Activated B cell treated with CpG ODN at 0.5 μM for 24 hours (primary cell): ENCODE data around the gene CBFA2T3. TPM values are rescaled to one million over a fixed set of nuclear protein-coding genes. Genes with fewer than 3 reads are reported as not detected.

Source experiments
- ATAC-seq: fragments of 200-7000 bp; cut with Tn5 transposase; one replicate; pipeline ENCODE4 v1.10.0; 2021; ENCODE audit warnings: low read depth, mild to moderate bottlenecking, moderate library complexity
- CTCF ChIA-PET: fragments of 350-600 bp; sonication (Branson Sonifier 250); formaldehyde crosslinking; loops from one replicate; lab custom pipeline; 2021; ENCODE audit warnings: antibody characterized with exemption; lab: Charles Lee
- POLR2A ChIA-PET: fragments of 350-600 bp; sonication (Branson Sonifier 250); formaldehyde crosslinking; loops from one replicate; lab custom pipeline; 2021; ENCODE audit warnings: antibody characterized with exemption; lab: Charles Lee
- DNase-seq: peaks from one replicate; pipeline ENCODE4 v3.0.0; 2022
- H3K27ac Mint-ChIP-seq: one replicate; pipeline ENCODE4 v1.8.0; 2020; ENCODE audit warnings: mixed read lengths
- H3K27me3 Mint-ChIP-seq: one replicate; pipeline ENCODE4 v1.8.0; 2021; ENCODE audit warnings: mixed read lengths
- H3K36me3 Mint-ChIP-seq: one replicate; pipeline ENCODE4 v1.8.0; 2021; ENCODE audit warnings: low read depth, mixed read lengths
- H3K4me1 Mint-ChIP-seq: one replicate; pipeline ENCODE4 v1.8.0; 2021; ENCODE audit warnings: mixed read lengths
- H3K4me3 Mint-ChIP-seq: one replicate; pipeline ENCODE4 v1.8.0; 2020; ENCODE audit warnings: mild to moderate bottlenecking, mixed read lengths
- H3K9me3 Mint-ChIP-seq: one replicate; pipeline ENCODE4 v1.8.0; 2020; ENCODE audit warnings: mixed read lengths
- CTCF ChIP-seq: fragments of 200-600 bp; IDR thresholded peaks from one replicate; pipeline ENCODE4 v1.8.0; 2022; ENCODE audit warnings: antibody characterized with exemption, mild to moderate bottlenecking
- intact Hi-C: fragments of 100-400 bp; cut with micrococcal nuclease; formaldehyde crosslinking; loops from one replicate; pipeline ENCODE4 v1.15.1; 2024
- total RNA-seq: library from RNA; stranded (reverse); gene quantifications from 2 replicates; pipeline ENCODE4 v1.2.3, GENCODE V29; 2022

CBFA2T3 gene
- total RNA-seq, 1 donor from 2014 or later, result 63.3 TPM

GRCh38 chr16:88931373-88931900 lies 45.6 kb downstream of the CBFA2T3 start:
- TF ChIP-seq CTCF, result no peak
- Mint-ChIP-seq H3K36me3 (peaks cover 5% of the 10 kb centered on the region), H3K4me3 (no peak overlapping the region), H3K9me3 (no peaks in the 10 kb centered on the region), H3K27ac (no peak overlapping the region), H3K27me3 (no peaks in the 10 kb centered on the region), H3K4me1 (peaks cover 29% of the 10 kb centered on the region)
- ChIA-PET POLR2A (no interaction called here), CTCF (no interaction called here)
- no peak for ATAC-seq
- intact Hi-C loops, result no loop called here
- DNase-seq, result no peak

GRCh38 chr16:88930716-88931115 lies 46.3 kb downstream of the CBFA2T3 start:
- CTCF ChIA-PET, result no interaction called here
- TF ChIP-seq CTCF, result no peak
- POLR2A ChIA-PET, result no interaction called here
- peaks cover 29% of the 10 kb centered on the region for H3K4me1 Mint-ChIP-seq
- no peaks in the 10 kb centered on the region for H3K9me3 Mint-ChIP-seq
- peaks cover 7% of the 10 kb centered on the region for H3K36me3 Mint-ChIP-seq
- no peaks in the 10 kb centered on the region for H3K27me3 Mint-ChIP-seq
- no peak for ATAC-seq
- no peak overlapping the region for H3K4me3 Mint-ChIP-seq
- no peak overlapping the region for H3K27ac Mint-ChIP-seq
- intact Hi-C loops, result no loop called here
- no peak for DNase-seq

- DNase-seq (no peak), ATAC-seq (no peak)
- POLR2A ChIA-PET, result no interaction called here
- no peak for TF ChIP-seq CTCF
- CTCF ChIA-PET, result no interaction called here
- Mint-ChIP-seq H3K9me3 (no peaks in the 10 kb centered on the region), H3K27ac (peak overlapping the region; percentile 53), H3K4me1 (peaks cover 38% of the 10 kb centered on the region), H3K4me3 (no peak overlapping the region), H3K27me3 (no peaks in the 10 kb centered on the region), H3K36me3 (peaks cover 7% of the 10 kb centered on the region)
- intact Hi-C loops, result no loop called here
These were observed 47.9 kb downstream of the CBFA2T3 start for GRCh38 chr16:88929091-88929445.

- no peak for TF ChIP-seq CTCF
- ATAC-seq, result no peak
- ChIA-PET POLR2A (no interaction called here), CTCF (no interaction called here)
- Mint-ChIP-seq H3K4me1 (peaks cover 41% of the 10 kb centered on the region), H3K4me3 (no peak overlapping the region), H3K36me3 (peaks cover 7% of the 10 kb centered on the region), H3K27ac (peak overlapping the region; percentile 53), H3K9me3 (no peaks in the 10 kb centered on the region), H3K27me3 (no peaks in the 10 kb centered on the region)
- DNase-seq, result no peak
- intact Hi-C loops, result no loop called here
These were observed 48.5 kb downstream of the CBFA2T3 start for GRCh38 chr16:88928405-88929090.

- intact Hi-C loops, result no loop called here
- ATAC-seq, result no peak
- no peak for DNase-seq
- Mint-ChIP-seq H3K27me3 (no peaks in the 10 kb centered on the region), H3K4me1 (peaks cover 48% of the 10 kb centered on the region), H3K4me3 (no peak overlapping the region), H3K27ac (no peak overlapping the region), H3K36me3 (peaks cover 7% of the 10 kb centered on the region), H3K9me3 (no peaks in the 10 kb centered on the region)
- ChIA-PET POLR2A (no interaction called here), CTCF (no interaction called here)
- TF ChIP-seq CTCF, result no peak
These were observed 49.3 kb downstream of the CBFA2T3 start for GRCh38 chr16:88927661-88928060.
